MV-4-11 (cell line): ENCODE measurements around the gene C1orf185.
"Not testable (repeated sequence)": the region's sequence is repeated elsewhere in the genome, so short reads cannot be mapped to it uniquely, and the experiment has no call there.

Experiments used
- DNase-seq: peaks from one replicate; lab custom pipeline; 2025; lab: John Stamatoyannopoulos, UW

Gene C1orf185

GRCh38 chr1:51137696-51138095 is 35.7 kb downstream of the C1orf185 start:
- not testable (repeated sequence) for DNase-seq

GRCh38 chr1:51139474-51139873 is 37.4 kb downstream of the C1orf185 start:
- DNase-seq = no peak

GRCh38 chr1:51147394-51147793 is 45.4 kb downstream of the C1orf185 start:
- no peak for DNase-seq

GRCh38 chr1:51154776-51155175 is 52.7 kb downstream of the C1orf185 start:
- DNase-seq = no peak

GRCh38 chr1:51156752-51157151 is 54.7 kb downstream of the C1orf185 start:
- no peak for DNase-seq

- DNase-seq = no peak
Measured at GRCh38 chr1:51157395-51157794, 55.4 kb downstream of the C1orf185 start.

GRCh38 chr1:51158263-51158662 is 56.2 kb downstream of the C1orf185 start:
- DNase-seq = no peak

- peak; percentile 8 for DNase-seq
Measured at GRCh38 chr1:51162560-51162959, 60.5 kb downstream of the C1orf185 start.

- DNase-seq = no peak
Measured at GRCh38 chr1:51165540-51165939, 63.5 kb downstream of the C1orf185 start.

- peak; percentile 84 for DNase-seq
Measured at GRCh38 chr1:51168266-51168845, 66.3 kb downstream of the C1orf185 start.

GRCh38 chr1:51168936-51169335 is 66.9 kb downstream of the C1orf185 start:
- DNase-seq = no peak

- DNase-seq = peak; percentile 83
Measured at GRCh38 chr1:51170342-51170741, 68.3 kb downstream of the C1orf185 start.

GRCh38 chr1:51172811-51173210 is 70.8 kb downstream of the C1orf185 start:
- peak; percentile 33 for DNase-seq

GRCh38 chr1:51175278-51175677 is 73.2 kb downstream of the C1orf185 start:
- peak; percentile 89 for DNase-seq

- not testable (repeated sequence) for DNase-seq
Measured at GRCh38 chr1:51177988-51178387, 76.0 kb downstream of the C1orf185 start.

- no peak for DNase-seq
Measured at GRCh38 chr1:51188230-51188629, 86.2 kb downstream of the C1orf185 start.

GRCh38 chr1:51189421-51190073 is 87.5 kb downstream of the C1orf185 start:
- DNase-seq = peak; percentile 69

- peak; percentile 68 for DNase-seq
Measured at GRCh38 chr1:51190961-51191360, 88.9 kb downstream of the C1orf185 start.

GRCh38 chr1:51192213-51192843 is 90.3 kb downstream of the C1orf185 start:
- peak; percentile 75 for DNase-seq

GRCh38 chr1:51193564-51193963 is 91.5 kb downstream of the C1orf185 start:
- no peak for DNase-seq
